Suppressor macrophage (primary cell): ENCODE data around the gene WNT2B.

Source experiments
- DNase-seq, 4 experiments: peaks; one replicate each; pipeline ENCODE4 v3.0.0-alpha.2; 2020 to 2022

Gene WNT2B

GRCh38 chr1:112529301-112529700 lies 20.5 kb downstream of the WNT2B start:
- no peak for DNase-seq

GRCh38 chr1:112530832-112531231 lies 22.1 kb downstream of the WNT2B start:
- no peak for DNase-seq

- no peak for DNase-seq
These were observed 23.3 kb downstream of the WNT2B start for GRCh38 chr1:112532064-112532463.

GRCh38 chr1:112533029-112533428 lies 24.3 kb downstream of the WNT2B start:
- no peak for DNase-seq

GRCh38 chr1:112536561-112536960 lies 27.8 kb downstream of the WNT2B start:
- DNase-seq: no peak

GRCh38 chr1:112537456-112537855 lies 28.7 kb downstream of the WNT2B start:
- no peak for DNase-seq

- no peak for DNase-seq
These were observed 30.1 kb downstream of the WNT2B start for GRCh38 chr1:112538883-112539282.

GRCh38 chr1:112540226-112540794 lies 31.5 kb downstream of the WNT2B start:
- DNase-seq: no peak

- DNase-seq: peak in 2 of 4 experiments; percentile 12 to 13
These were observed 32.5 kb downstream of the WNT2B start for GRCh38 chr1:112541299-112541698.

GRCh38 chr1:112542206-112542973 lies 33.6 kb downstream of the WNT2B start:
- no peak for DNase-seq

- peak; percentile 5 to 71 (median 59) for DNase-seq
These were observed 35.4 kb downstream of the WNT2B start for GRCh38 chr1:112544011-112544688.

GRCh38 chr1:112544751-112545150 lies 36.0 kb downstream of the WNT2B start:
- DNase-seq: no peak

GRCh38 chr1:112546076-112546475 lies 37.3 kb downstream of the WNT2B start:
- no peak for DNase-seq

GRCh38 chr1:112548547-112548946 lies 39.8 kb downstream of the WNT2B start:
- peak; percentile 9 to 47 (median 30) for DNase-seq

GRCh38 chr1:112549590-112549989 lies 40.8 kb downstream of the WNT2B start:
- DNase-seq: peak in 1 of 4 experiments; percentile 3

GRCh38 chr1:112554411-112554810 lies 45.6 kb downstream of the WNT2B start:
- DNase-seq: peak in 2 of 4 experiments; percentile 16 to 36

- DNase-seq: no peak
These were observed 48.6 kb downstream of the WNT2B start for GRCh38 chr1:112557385-112557784.

GRCh38 chr1:112558634-112559033 lies 49.9 kb downstream of the WNT2B start:
- DNase-seq: no peak

GRCh38 chr1:112563341-112563740 lies 54.6 kb downstream of the WNT2B start:
- no peak for DNase-seq

- DNase-seq: no peak
These were observed 55.3 kb downstream of the WNT2B start for GRCh38 chr1:112564081-112564480.

GRCh38 chr1:112565800-112566199 lies 57.0 kb downstream of the WNT2B start:
- DNase-seq: no peak

GRCh38 chr1:112575154-112575804 lies 66.5 kb downstream of the WNT2B start:
- no peak for DNase-seq

- DNase-seq: no peak
These were observed 67.5 kb downstream of the WNT2B start for GRCh38 chr1:112576240-112576639.
